Stimulated activated CD8-positive, alpha-beta memory T cell treated with anti-CD3 and anti-CD28 coated beads, Interleukin-15, amount 100 ng/mL, for 48 hours (primary cell): ENCODE results near the gene KCNIP1.

Source experiments
- DNase-seq, 2 donors: peaks; one replicate each; pipeline ENCODE4 v3.0.0-alpha.2; 2020; ENCODE audit warnings: low read depth in 2 of 2

The KCNIP1 gene

GRCh38 chr5:170642066-170642735 lies 138.4 kb downstream of the KCNIP1 start:
- no peak for DNase-seq

GRCh38 chr5:170642776-170643436 lies 139.1 kb downstream of the KCNIP1 start:
- no peak for DNase-seq

GRCh38 chr5:170643591-170643990 lies 139.8 kb downstream of the KCNIP1 start:
- no peak for DNase-seq

GRCh38 chr5:170644501-170644900 lies 140.7 kb downstream of the KCNIP1 start:
- no peak for DNase-seq

GRCh38 chr5:170648541-170648940 lies 144.7 kb downstream of the KCNIP1 start:
- DNase-seq: no peak

- no peak for DNase-seq
Measured at GRCh38 chr5:170650850-170651249, 147.0 kb downstream of the KCNIP1 start.

GRCh38 chr5:170651604-170652277 lies 147.9 kb downstream of the KCNIP1 start:
- DNase-seq: no peak

- no peak for DNase-seq
Measured at GRCh38 chr5:170655476-170655875, 151.7 kb downstream of the KCNIP1 start.

GRCh38 chr5:170655920-170656319 lies 152.1 kb downstream of the KCNIP1 start:
- no peak for DNase-seq

GRCh38 chr5:170656346-170656745 lies 152.5 kb downstream of the KCNIP1 start:
- no peak for DNase-seq

GRCh38 chr5:170660531-170660930 lies 156.7 kb downstream of the KCNIP1 start:
- DNase-seq: no peak

- DNase-seq: no peak
Measured at GRCh38 chr5:170662966-170663365, 159.1 kb downstream of the KCNIP1 start.

GRCh38 chr5:170678811-170679210 lies 175.0 kb downstream of the KCNIP1 start:
- DNase-seq: no peak

- peak; percentile 31 to 35 for DNase-seq
Measured at GRCh38 chr5:170681013-170681433, 177.2 kb downstream of the KCNIP1 start.

- DNase-seq: no peak
Measured at GRCh38 chr5:170691657-170692056, 187.8 kb downstream of the KCNIP1 start.

- no peak for DNase-seq
Measured at GRCh38 chr5:170693701-170694100, 189.9 kb downstream of the KCNIP1 start.

GRCh38 chr5:170694911-170695310 lies 191.1 kb downstream of the KCNIP1 start:
- DNase-seq: no peak

GRCh38 chr5:170697031-170697430 lies 193.2 kb downstream of the KCNIP1 start:
- no peak for DNase-seq

- no peak for DNase-seq
Measured at GRCh38 chr5:170700503-170700902, 196.7 kb downstream of the KCNIP1 start.

GRCh38 chr5:170701334-170701733 lies 197.5 kb downstream of the KCNIP1 start:
- DNase-seq: no peak

- DNase-seq: no peak
Measured at GRCh38 chr5:170704417-170705192, 200.8 kb downstream of the KCNIP1 start.

- no peak for DNase-seq
Measured at GRCh38 chr5:170709640-170710039, 205.8 kb downstream of the KCNIP1 start.
